ENCODE results near the gene SARDH.

GRCh38 chr9:133622555-133622954, 115.6 kb downstream of the SARDH start:
- no peak for TF ChIP-seq CTCF (conservative IDR thresholded peaks at IDR 0.05)
- no peak for TF ChIP-seq EZH2 (IDR thresholded peaks at IDR 0.05; ENCODE audit: low read depth)

Data from PC-9 (cell line).